ENCODE measurements around the gene ASB10. TPM values are rescaled to one million over a fixed set of nuclear protein-coding genes. Genes with fewer than 3 reads are reported as not detected.

Gene ASB10
- total and polyA plus RNA-seq, 4 donors: not detected

- no peak for TF ChIP-seq HNF4G (IDR thresholded peaks at IDR 0.05)
Observed at GRCh38 chr7:151141855-151142685, 45.0 kb downstream of the ASB10 start (continued).

DNA sequence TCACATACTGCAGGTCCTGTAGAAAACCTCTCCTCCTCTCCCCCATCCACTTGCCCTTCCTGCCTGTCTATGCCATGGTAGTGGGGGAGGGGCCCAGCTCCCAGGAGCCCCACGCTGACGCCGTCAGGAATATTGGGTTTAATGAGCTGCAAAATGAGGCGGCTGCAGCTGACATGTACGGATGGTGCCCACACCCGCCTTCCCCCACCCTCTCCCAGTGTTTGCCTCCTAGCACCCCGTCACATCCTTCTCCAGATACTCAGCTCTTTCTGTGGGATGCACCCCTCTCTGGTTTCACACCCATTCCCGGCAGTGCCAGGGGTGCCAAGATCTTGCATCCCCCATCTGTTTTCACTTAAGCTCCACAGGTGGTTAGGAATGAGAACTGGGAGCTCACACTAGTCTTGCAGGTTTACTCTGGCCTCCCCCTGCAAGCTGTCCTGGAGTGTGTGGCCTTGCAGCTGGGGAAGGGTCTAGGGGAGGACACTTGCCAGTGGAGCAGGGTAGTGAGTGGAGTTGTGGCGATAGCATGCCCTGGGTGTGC lies 45.7 kb downstream of the ASB10 start:
- H3K27ac ChIP-seq (ENCODE audit: low read depth in 1 of 2, low read length in 2 of 2): no peak overlapping the region
- no peak overlapping the region for H3K4me3 ChIP-seq (ENCODE audit: low read depth in 1 of 3, low read length in 3 of 3)
- H3K4me1 ChIP-seq (ENCODE audit: control insufficient read depth in 4 of 4, insufficient read depth in 4 of 4, low read length in 3 of 4): no peaks in the 10 kb centered on the region
- 97% methylated on average over 9 of the region's 9 CpGs for WGBS
- no peaks in the 10 kb centered on the region for H3K27me3 ChIP-seq (ENCODE audit: control insufficient read depth in 4 of 4, insufficient read depth in 4 of 4, low read length in 3 of 4)
- TF ChIP-seq HNF4A (conservative IDR thresholded peaks at IDR 0.05): no peak
- no peak for TF ChIP-seq HNF4G (IDR thresholded peaks at IDR 0.05)
- TF ChIP-seq TAF1 (conservative IDR thresholded peaks at IDR 0.05): no peak
- no peak for TF ChIP-seq NR2F2 (IDR thresholded peaks at IDR 0.05)
- TF ChIP-seq, protein P1, sequence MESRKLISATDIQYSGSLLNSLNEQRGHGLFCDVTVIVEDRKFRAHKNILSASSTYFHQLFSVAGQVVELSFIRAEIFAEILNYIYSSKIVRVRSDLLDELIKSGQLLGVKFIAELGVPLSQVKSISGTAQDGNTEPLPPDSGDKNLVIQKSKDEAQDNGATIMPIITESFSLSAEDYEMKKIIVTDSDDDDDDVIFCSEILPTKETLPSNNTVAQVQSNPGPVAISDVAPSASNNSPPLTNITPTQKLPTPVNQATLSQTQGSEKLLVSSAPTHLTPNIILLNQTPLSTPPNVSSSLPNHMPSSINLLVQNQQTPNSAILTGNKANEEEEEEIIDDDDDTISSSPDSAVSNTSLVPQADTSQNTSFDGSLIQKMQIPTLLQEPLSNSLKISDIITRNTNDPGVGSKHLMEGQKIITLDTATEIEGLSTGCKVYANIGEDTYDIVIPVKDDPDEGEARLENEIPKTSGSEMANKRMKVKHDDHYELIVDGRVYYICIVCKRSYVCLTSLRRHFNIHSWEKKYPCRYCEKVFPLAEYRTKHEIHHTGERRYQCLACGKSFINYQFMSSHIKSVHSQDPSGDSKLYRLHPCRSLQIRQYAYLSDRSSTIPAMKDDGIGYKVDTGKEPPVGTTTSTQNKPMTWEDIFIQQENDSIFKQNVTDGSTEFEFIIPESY (IDR thresholded peaks at IDR 0.05): no peak
- TF ChIP-seq, protein P2, sequence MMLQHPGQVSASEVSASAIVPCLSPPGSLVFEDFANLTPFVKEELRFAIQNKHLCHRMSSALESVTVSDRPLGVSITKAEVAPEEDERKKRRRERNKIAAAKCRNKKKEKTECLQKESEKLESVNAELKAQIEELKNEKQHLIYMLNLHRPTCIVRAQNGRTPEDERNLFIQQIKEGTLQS (IDR thresholded peaks at IDR 0.05): no peak
- TF ChIP-seq EGR1 (IDR thresholded peaks at IDR 0.05; ENCODE audit: low read depth in 2 of 2): no peak
- TF ChIP-seq SP1 (IDR thresholded peaks at IDR 0.05): no peak
- TF ChIP-seq FOXA1 (IDR thresholded peaks at IDR 0.05): no peak
- no peak for TF ChIP-seq GABPA (IDR thresholded peaks at IDR 0.05 in 1 of 2, conservative IDR thresholded peaks at IDR 0.05 in 1 of 2)
- TF ChIP-seq RAD21 (IDR thresholded peaks at IDR 0.05): no peak
- no peak for TF ChIP-seq FOXA2 (IDR thresholded peaks at IDR 0.05)
- TF ChIP-seq, protein P3, sequence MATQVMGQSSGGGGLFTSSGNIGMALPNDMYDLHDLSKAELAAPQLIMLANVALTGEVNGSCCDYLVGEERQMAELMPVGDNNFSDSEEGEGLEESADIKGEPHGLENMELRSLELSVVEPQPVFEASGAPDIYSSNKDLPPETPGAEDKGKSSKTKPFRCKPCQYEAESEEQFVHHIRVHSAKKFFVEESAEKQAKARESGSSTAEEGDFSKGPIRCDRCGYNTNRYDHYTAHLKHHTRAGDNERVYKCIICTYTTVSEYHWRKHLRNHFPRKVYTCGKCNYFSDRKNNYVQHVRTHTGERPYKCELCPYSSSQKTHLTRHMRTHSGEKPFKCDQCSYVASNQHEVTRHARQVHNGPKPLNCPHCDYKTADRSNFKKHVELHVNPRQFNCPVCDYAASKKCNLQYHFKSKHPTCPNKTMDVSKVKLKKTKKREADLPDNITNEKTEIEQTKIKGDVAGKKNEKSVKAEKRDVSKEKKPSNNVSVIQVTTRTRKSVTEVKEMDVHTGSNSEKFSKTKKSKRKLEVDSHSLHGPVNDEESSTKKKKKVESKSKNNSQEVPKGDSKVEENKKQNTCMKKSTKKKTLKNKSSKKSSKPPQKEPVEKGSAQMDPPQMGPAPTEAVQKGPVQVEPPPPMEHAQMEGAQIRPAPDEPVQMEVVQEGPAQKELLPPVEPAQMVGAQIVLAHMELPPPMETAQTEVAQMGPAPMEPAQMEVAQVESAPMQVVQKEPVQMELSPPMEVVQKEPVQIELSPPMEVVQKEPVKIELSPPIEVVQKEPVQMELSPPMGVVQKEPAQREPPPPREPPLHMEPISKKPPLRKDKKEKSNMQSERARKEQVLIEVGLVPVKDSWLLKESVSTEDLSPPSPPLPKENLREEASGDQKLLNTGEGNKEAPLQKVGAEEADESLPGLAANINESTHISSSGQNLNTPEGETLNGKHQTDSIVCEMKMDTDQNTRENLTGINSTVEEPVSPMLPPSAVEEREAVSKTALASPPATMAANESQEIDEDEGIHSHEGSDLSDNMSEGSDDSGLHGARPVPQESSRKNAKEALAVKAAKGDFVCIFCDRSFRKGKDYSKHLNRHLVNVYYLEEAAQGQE (IDR thresholded peaks at IDR 0.05): no peak
- TF ChIP-seq, protein P4, sequence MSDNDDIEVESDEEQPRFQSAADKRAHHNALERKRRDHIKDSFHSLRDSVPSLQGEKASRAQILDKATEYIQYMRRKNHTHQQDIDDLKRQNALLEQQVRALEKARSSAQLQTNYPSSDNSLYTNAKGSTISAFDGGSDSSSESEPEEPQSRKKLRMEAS (IDR thresholded peaks at IDR 0.05): no peak
- no peak for TF ChIP-seq YY1 (IDR thresholded peaks at IDR 0.05)
- no peak for TF ChIP-seq RXRA (IDR thresholded peaks at IDR 0.05)
- no peaks in the 10 kb centered on the region for H3K9me3 ChIP-seq (ENCODE audit: control insufficient read depth in 4 of 4, low read length in 3 of 4)
- no peak overlapping the region for H3K9ac ChIP-seq (ENCODE audit: low read depth in 1 of 2, low read length in 2 of 2)
- peaks cover 9 to 61% (median 22%) of the 10 kb centered on the region in 4 donors for H3K36me3 ChIP-seq (ENCODE audit: control insufficient read depth in 4 of 4, insufficient read depth in 3 of 4, low read depth in 1 of 4, low read length in 3 of 4)
- no peak for DNase-seq (ENCODE audit: low spot score)

Measured in liver (tissue), 9 donors.